Measurements from ENCODE around the gene STAB1.

The STAB1 gene

DNA sequence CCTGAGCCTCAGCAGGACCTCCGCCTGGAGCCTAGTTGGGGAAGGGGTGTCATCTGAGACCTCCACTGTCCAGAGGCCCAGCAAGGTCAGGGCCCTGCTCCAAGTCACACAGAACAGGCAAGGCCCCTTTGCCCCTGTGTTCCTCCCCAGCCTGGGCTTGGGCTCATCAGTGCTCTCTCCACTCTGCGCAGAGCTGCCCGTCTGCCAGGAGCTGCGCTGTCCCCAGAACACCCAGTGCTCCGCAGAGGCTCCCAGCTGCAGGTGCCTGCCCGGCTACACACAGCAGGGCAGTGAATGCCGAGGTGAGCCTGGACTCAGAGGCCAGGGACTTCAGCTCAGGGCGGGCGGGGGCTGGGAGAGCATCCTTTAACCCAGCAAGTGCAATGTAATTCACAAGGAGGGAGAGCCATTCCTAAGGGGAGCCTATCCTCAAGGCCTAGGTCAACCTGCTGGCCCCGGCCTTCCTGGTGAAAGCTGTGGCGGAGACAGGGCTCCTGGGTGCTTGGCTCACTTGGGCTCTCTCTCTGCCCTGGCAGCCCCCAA is 7.7 kb downstream of the STAB1 start:
- H3K4me3 ChIP-seq (ENCODE audit: low read depth, low read length): no peak overlapping the region
- DNase-seq (ENCODE audit: low read depth): no peak
- TF ChIP-seq, protein P1, sequence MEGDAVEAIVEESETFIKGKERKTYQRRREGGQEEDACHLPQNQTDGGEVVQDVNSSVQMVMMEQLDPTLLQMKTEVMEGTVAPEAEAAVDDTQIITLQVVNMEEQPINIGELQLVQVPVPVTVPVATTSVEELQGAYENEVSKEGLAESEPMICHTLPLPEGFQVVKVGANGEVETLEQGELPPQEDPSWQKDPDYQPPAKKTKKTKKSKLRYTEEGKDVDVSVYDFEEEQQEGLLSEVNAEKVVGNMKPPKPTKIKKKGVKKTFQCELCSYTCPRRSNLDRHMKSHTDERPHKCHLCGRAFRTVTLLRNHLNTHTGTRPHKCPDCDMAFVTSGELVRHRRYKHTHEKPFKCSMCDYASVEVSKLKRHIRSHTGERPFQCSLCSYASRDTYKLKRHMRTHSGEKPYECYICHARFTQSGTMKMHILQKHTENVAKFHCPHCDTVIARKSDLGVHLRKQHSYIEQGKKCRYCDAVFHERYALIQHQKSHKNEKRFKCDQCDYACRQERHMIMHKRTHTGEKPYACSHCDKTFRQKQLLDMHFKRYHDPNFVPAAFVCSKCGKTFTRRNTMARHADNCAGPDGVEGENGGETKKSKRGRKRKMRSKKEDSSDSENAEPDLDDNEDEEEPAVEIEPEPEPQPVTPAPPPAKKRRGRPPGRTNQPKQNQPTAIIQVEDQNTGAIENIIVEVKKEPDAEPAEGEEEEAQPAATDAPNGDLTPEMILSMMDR (IDR thresholded peaks at IDR 0.05; ENCODE audit: low read depth, low read length, missing control alignments): no peak

DNA sequence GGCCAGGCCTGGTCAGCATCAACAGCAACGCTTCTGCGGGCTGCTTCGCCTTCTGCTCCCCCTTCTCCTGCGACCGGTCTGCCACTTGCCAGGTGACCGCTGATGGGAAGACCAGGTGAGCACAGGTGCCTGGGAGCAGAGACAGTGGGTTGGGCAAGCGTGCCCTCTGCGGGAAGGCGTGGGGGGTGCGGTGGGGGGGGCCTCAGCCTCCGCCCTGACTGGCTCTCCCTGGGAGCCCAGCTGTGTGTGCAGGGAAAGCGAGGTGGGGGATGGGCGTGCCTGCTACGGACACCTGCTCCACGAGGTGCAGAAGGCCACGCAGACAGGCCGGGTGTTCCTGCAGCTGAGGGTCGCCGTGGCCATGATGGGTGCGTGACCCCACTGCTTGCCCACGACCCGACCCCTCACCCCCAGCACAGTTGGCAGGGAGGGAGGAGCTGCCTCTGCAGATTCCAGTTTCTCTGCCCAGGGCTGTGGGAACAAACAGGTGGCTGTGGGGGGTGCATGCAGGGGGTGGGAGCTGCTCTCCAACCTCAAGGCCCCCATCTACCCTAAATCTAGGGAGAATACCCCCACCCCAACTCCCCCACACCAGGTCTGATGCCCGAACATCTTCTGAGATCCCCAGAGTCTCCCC is 8.8 kb downstream of the STAB1 start:
- no peak for DNase-seq (ENCODE audit: low read depth)
- no peak overlapping the region for H3K4me3 ChIP-seq (ENCODE audit: low read depth, low read length)
- TF ChIP-seq, protein P1 (IDR thresholded peaks at IDR 0.05; ENCODE audit: low read depth, low read length, missing control alignments): no peak

DNA sequence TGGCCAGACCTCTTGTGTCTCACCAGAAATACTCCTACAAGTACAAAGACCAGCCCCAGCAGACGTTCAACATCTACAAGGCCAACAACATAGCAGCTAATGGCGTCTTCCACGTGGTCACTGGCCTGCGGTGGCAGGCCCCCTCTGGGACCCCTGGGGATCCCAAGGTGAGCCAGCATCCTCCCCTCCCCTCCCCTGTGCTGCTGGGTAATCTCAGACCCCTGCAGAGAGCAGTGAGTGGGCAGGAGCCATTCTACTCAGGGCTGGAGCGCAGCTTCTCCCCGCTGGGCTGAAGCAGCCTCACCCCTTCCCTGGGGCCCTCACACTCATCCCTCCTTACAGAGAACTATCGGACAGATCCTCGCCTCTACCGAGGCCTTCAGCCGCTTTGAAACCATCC is 9.8 kb downstream of the STAB1 start:
- TF ChIP-seq, protein P1 (IDR thresholded peaks at IDR 0.05; ENCODE audit: low read depth, low read length, missing control alignments): no peak
- no peak overlapping the region for H3K4me3 ChIP-seq (ENCODE audit: low read depth, low read length)
- no peak for DNase-seq (ENCODE audit: low read depth)

DNA sequence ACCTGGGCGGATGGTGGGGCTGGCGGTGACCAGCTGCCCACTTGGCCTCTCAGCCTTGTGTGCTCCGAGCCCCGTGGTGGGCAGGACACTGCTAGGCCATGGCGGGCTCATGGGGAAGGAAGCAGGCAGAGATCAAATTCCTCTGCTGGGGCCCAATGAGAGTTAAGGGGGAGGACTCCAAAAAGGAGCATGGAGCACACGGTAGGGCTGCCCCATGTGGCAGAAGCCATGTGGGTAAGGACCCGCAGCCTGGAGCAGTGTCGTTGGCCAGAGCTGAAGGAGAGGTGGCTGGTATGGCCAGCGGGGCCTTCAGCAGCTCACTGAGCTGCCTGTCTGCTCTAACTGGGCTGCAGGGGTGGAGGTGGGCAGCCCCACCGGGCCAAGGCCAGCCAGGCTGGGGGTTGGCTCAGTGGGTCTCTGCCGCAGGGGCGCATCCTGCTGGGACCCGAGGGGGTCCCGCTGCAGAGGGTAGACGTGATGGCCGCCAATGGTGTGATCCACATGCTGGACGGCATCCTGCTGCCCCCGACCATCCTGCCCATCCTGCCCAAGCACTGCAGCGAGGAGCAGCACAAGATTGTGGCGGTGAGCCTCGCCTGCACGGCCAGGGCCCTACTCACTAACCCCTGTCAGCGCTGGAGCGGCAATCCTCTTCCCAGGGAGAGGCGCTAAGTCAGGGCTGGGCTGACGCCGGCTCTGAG is 11.3 kb downstream of the STAB1 start:
- DNase-seq (ENCODE audit: low read depth): no peak
- H3K4me3 ChIP-seq (ENCODE audit: low read depth, low read length): no peak overlapping the region
- TF ChIP-seq, protein P1 (IDR thresholded peaks at IDR 0.05; ENCODE audit: low read depth, low read length, missing control alignments): no peak

DNA sequence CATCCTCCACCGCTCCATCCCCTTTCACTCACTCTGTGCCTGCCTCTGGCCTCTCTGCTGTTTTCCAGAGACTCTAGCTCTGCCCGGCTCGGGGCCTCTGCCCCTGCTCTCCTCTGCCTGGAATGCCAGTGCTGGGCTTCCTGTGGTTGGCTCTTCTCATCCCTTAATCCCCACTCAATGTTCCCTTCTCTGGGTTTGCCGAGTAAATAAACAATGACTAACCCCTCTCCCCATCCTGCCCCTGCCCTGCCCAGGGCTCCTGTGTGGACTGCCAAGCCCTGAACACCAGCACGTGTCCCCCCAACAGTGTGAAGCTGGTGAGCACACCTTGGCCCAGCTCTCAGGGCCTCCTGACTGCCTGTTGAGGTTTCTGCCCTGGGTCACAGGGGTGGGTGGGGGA is 12.2 kb downstream of the STAB1 start:
- DNase-seq (ENCODE audit: low read depth): no peak
- TF ChIP-seq, protein P1 (IDR thresholded peaks at IDR 0.05; ENCODE audit: low read depth, low read length, missing control alignments): no peak
- no peak overlapping the region for H3K4me3 ChIP-seq (ENCODE audit: low read depth, low read length)

DNA sequence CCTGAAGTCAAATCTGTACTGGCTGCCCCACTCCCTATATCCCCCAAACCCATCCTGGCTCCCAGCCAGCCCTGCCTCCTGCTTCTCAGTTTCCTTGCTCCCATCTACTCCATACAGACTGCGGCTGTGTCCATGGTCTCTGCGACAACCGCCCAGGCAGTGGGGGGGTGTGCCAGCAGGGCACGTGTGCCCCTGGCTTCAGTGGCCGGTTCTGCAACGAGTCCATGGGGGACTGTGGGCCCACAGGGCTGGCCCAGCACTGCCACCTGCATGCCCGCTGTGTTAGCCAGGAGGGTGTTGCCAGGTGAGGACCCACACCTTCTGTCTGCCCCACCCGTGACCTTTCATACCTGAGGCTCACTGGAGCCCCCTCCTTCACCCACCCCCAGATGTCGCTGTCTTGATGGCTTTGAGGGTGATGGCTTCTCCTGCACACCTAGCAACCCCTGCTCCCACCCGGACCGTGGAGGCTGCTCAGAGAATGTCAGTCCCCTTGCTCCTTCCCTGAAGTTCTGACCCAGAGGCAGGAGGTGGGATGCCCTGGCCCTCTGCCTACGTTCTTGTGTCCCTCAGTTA is 14.7 kb downstream of the STAB1 start:
- H3K4me3 ChIP-seq (ENCODE audit: low read depth, low read length): no peak overlapping the region
- DNase-seq (ENCODE audit: low read depth): no peak
- TF ChIP-seq, protein P1 (IDR thresholded peaks at IDR 0.05; ENCODE audit: low read depth, low read length, missing control alignments): peak; percentile 31

Measured in GM12864 (cell line).